IMR-90 (cell line): Measurements from ENCODE around the gene RAB11B. TPM values are rescaled to one million over a fixed set of nuclear protein-coding genes. Genes with fewer than 3 reads are reported as not detected.

Experiments used
- ATAC-seq: fragments of 200-7000 bp; cut with Tn5 transposase; 2 replicates; pipeline ENCODE4 v1.9.1; 2020; ENCODE audit warnings: low read depth, mild to moderate bottlenecking, moderate library complexity
- BruUV-seq: library from RNA; stranded (reverse); fragments of 400-500 nt; replicated peaks from 2 replicates; lab custom pipeline; 2021; lab: Mats Ljungman, UMichigan
- CTCF ChIA-PET: fragments of 300-600 bp; formaldehyde crosslinking; extraction: SDS; loops from one replicate; lab custom pipeline; 2021; ENCODE audit warnings: antibody characterized with exemption; lab: Yijun Ruan, JAX
- POLR2A ChIA-PET: fragments of 300-600 bp; sonication (Branson Sonifier 250); formaldehyde crosslinking; loops from one replicate; lab custom pipeline; 2022; ENCODE audit warnings: antibody characterized with exemption; ENCODE audit not compliant: unreplicated experiment; lab: Charles Lee
- DNase-seq: peaks from one replicate; pipeline ENCODE4 v3.0.0; 2013
- H2AFZ ChIP-seq: replicated peaks from 2 replicates; pipeline ENCODE3; 2013; ENCODE audit warnings: low read length, mild to moderate bottlenecking; ENCODE audit not compliant: poor library complexity
- H2AK5ac ChIP-seq: 2 replicates; pipeline ENCODE4 v1.6.1; 2013; ENCODE audit warnings: low read depth, low read length, inconsistent platforms
- H2AK9ac ChIP-seq: replicated peaks from 2 replicates; pipeline ENCODE3; 2013; ENCODE audit warnings: mild to moderate bottlenecking, low read depth, low read length, moderate library complexity; ENCODE audit not compliant: poor library complexity
- H2BK120ac ChIP-seq: 2 replicates; pipeline ENCODE4 v1.6.1; 2013; ENCODE audit warnings: low read depth, low read length, inconsistent platforms
- H2BK15ac ChIP-seq: 3 replicates; pipeline ENCODE4 v1.6.1; 2013; ENCODE audit warnings: low read depth, low read length, inconsistent platforms
- H2BK20ac ChIP-seq: 2 replicates; pipeline ENCODE4 v1.6.1; 2013; ENCODE audit warnings: low read depth, mild to moderate bottlenecking, inconsistent platforms, low read length, moderate library complexity
- H2BK5ac ChIP-seq: 2 replicates; pipeline ENCODE4 v1.6.1; 2013; ENCODE audit warnings: mild to moderate bottlenecking, low read depth, low read length, inconsistent platforms; ENCODE audit not compliant: poor library complexity, severe bottlenecking
- H3K14ac ChIP-seq: replicated peaks from 2 replicates; pipeline ENCODE4 v1.6.1; 2013; ENCODE audit warnings: low read depth, low read length, inconsistent platforms
- H3K18ac ChIP-seq: 2 replicates; pipeline ENCODE4 v1.6.1; 2013; ENCODE audit warnings: low read depth, low read length, control low read depth
- H3K23ac ChIP-seq: 2 replicates; pipeline ENCODE4 v1.6.1; 2013; ENCODE audit warnings: low read depth, low read length, inconsistent platforms
- H3K27ac ChIP-seq: 2 replicates; pipeline ENCODE4 v1.5.1; 2013; ENCODE audit warnings: mild to moderate bottlenecking, control low read depth, low read length; ENCODE audit not compliant: insufficient read depth
- H3K27me3 ChIP-seq: 2 replicates; pipeline ENCODE4 v1.6.1; 2013; ENCODE audit warnings: low read length; ENCODE audit not compliant: control insufficient read depth, insufficient read depth
- H3K36me3 ChIP-seq: 2 replicates; pipeline ENCODE4 v1.6.1; 2013; ENCODE audit warnings: low read length, mixed read lengths; ENCODE audit not compliant: control insufficient read depth, insufficient read depth
- H3K4ac ChIP-seq: 2 replicates; pipeline ENCODE4 v1.6.1; 2013; ENCODE audit warnings: low read depth, low read length, inconsistent platforms
- H3K4me1 ChIP-seq: 2 replicates; pipeline ENCODE4 v1.6.1; 2013; ENCODE audit warnings: low read length, mixed read lengths; ENCODE audit not compliant: control insufficient read depth, insufficient read depth
- H3K4me2 ChIP-seq: 2 replicates; pipeline ENCODE4 v1.6.1; 2013; ENCODE audit warnings: low read depth, mild to moderate bottlenecking, control low read depth, low read length, moderate library complexity
- H3K4me3 ChIP-seq: 2 replicates; pipeline ENCODE4 v1.5.1; 2013; ENCODE audit warnings: low read depth, mild to moderate bottlenecking, control low read depth, low read length, moderate library complexity; ENCODE audit not compliant: insufficient read depth
- H3K56ac ChIP-seq: 2 replicates; pipeline ENCODE4 v1.6.1; 2013; ENCODE audit warnings: low read length, inconsistent platforms; ENCODE audit not compliant: insufficient read depth; ENCODE audit errors: extremely low read depth
- H3K79me1 ChIP-seq, 2 experiments: 2 replicates each; pipeline ENCODE4 v1.6.1; 2013; ENCODE audit warnings: low read length in 2 of 2, inconsistent platforms in 1 of 2, low read depth in 1 of 2
- H3K9ac ChIP-seq: 2 replicates; pipeline ENCODE4 v1.6.1; 2013; ENCODE audit warnings: low read depth, low read length, control low read depth
- H3K9me1 ChIP-seq: 2 replicates; pipeline ENCODE4 v1.6.1; 2013; ENCODE audit warnings: low read length, inconsistent platforms; ENCODE audit not compliant: insufficient read depth
- H3K9me3 ChIP-seq: 2 replicates; pipeline ENCODE4 v1.6.1; 2013; ENCODE audit warnings: low read length; ENCODE audit not compliant: control insufficient read depth, insufficient read depth
- H4K20me1 ChIP-seq: 2 replicates; pipeline ENCODE4 v1.6.1; 2013; ENCODE audit warnings: low read length, inconsistent platforms; ENCODE audit not compliant: insufficient read depth
- H4K5ac ChIP-seq: 2 replicates; pipeline ENCODE4 v1.6.1; 2013; ENCODE audit warnings: mild to moderate bottlenecking, low read depth, low read length, control low read depth
- H4K8ac ChIP-seq, 2 experiments: 2 replicates each; pipeline ENCODE4 v1.6.1; 2013; ENCODE audit warnings: low read depth in 2 of 2, low read length in 2 of 2, control low read depth in 1 of 2, inconsistent platforms in 1 of 2
- H4K91ac ChIP-seq: 2 replicates; pipeline ENCODE4 v1.6.1; 2013; ENCODE audit warnings: low read depth, low read length, inconsistent platforms; ENCODE audit not compliant: insufficient read depth
- BHLHE40 ChIP-seq: fragments of 150-350 bp; IDR thresholded peaks from 2 replicates; pipeline ENCODE4 v1.6.1; 2016; ENCODE audit warnings: mild to moderate bottlenecking, low read depth, low read length
- CEBPB ChIP-seq: IDR thresholded peaks from 2 replicates; pipeline ENCODE4 v1.6.1; 2012; ENCODE audit warnings: low read depth, low read length, improper control_type of control experiment
- CHD1 ChIP-seq: IDR thresholded peaks from 2 replicates; pipeline ENCODE4 v1.6.1; 2012; ENCODE audit warnings: low read depth, low read length, improper control_type of control experiment
- ELK1 ChIP-seq: fragments of 150-350 bp; IDR thresholded peaks from 2 replicates; pipeline ENCODE4 v1.6.1; 2016; ENCODE audit warnings: low read depth, mild to moderate bottlenecking, low read length, moderate library complexity, borderline replicate concordance
- FOS ChIP-seq: fragments of 150-350 bp; IDR thresholded peaks from 2 replicates; pipeline ENCODE4 v1.6.1; 2016; ENCODE audit warnings: low read depth, low read length
- MAFK ChIP-seq: IDR thresholded peaks from 2 replicates; pipeline ENCODE4 v1.6.1; 2012; ENCODE audit warnings: low read depth, low read length, improper control_type of control experiment
- MAZ ChIP-seq: IDR thresholded peaks from 2 replicates; pipeline ENCODE4 v1.6.1; 2012; ENCODE audit warnings: low read depth, mild to moderate bottlenecking, low read length, improper control_type of control experiment, moderate library complexity, borderline replicate concordance
- MXI1 ChIP-seq: IDR thresholded peaks from 2 replicates; pipeline ENCODE4 v1.6.1; 2012; ENCODE audit warnings: low read depth, mild to moderate bottlenecking, low read length, moderate library complexity, borderline replicate concordance
- NFE2L2 ChIP-seq: fragments of 150-350 bp; IDR thresholded peaks from 2 replicates; pipeline ENCODE4 v1.6.1; 2016; ENCODE audit warnings: low read depth, mild to moderate bottlenecking, low read length
- POLR2A ChIP-seq: IDR thresholded peaks from 2 replicates; pipeline ENCODE4 v1.6.1; 2012; ENCODE audit warnings: mild to moderate bottlenecking, low read depth, low read length
- RAD21 ChIP-seq: IDR thresholded peaks from 2 replicates; pipeline ENCODE4 v1.6.1; 2012; ENCODE audit warnings: low read length, improper control_type of control experiment
- RCOR1 ChIP-seq: IDR thresholded peaks from 2 replicates; pipeline ENCODE4 v1.6.1; 2012; ENCODE audit warnings: mild to moderate bottlenecking, low read length, improper control_type of control experiment; ENCODE audit not compliant: insufficient replicate concordance
- RFX5 ChIP-seq: IDR thresholded peaks from 2 replicates; pipeline ENCODE4 v1.8.0; 2012; ENCODE audit warnings: low read depth, mild to moderate bottlenecking, low read length, moderate library complexity
- SMC3 ChIP-seq: fragments of 150-350 bp; IDR thresholded peaks from 2 replicates; pipeline ENCODE4 v1.6.1; 2016; ENCODE audit warnings: low read depth, mild to moderate bottlenecking, antibody characterized with exemption, low read length, moderate library complexity
- USF2 ChIP-seq: fragments of 150-350 bp; IDR thresholded peaks from 2 replicates; pipeline ENCODE4 v1.6.1; 2017; ENCODE audit warnings: mild to moderate bottlenecking, antibody characterized with exemption, low read length, low read depth
- whole genome bisulfite sequencing, 2 experiments: methylation state at CpG; one replicate each; pipeline versions ENCODE4 v1.1.5 to v1.1.7; 2013; ENCODE audit warnings: missing lambda C conversion rate in 2 of 2; ENCODE audit not compliant: insufficient read length in 1 of 2; ENCODE audit errors: extremely low coverage in 2 of 2; 5-methylcytosine and 5-hydroxymethylcytosine counted together
- dilution Hi-C: fragments of 300-500 bp; cut with HindIII; formaldehyde crosslinking; loops from one replicate; pipeline ENCODE4 v1.14.3; 2018; ENCODE audit warnings: low sequenced_read_pairs; ENCODE audit not compliant: unreplicated experiment
- in situ Hi-C: fragments of 300-500 bp; cut with MboI; formaldehyde crosslinking; loops from 3 replicates; pipeline ENCODE4 v1.14.3; 2019; ENCODE audit warnings: low sequenced_read_pairs, inconsistent platforms, mixed read lengths
- intact Hi-C: fragments of 100-400 bp; cut with micrococcal nuclease; formaldehyde crosslinking; loops from 2 replicates; pipeline ENCODE4 v1.10.0; 2022
- polyA plus RNA-seq, 3 experiments: library from polyadenylated mRNA; depleted of rRNA; stranded (reverse); fragments of >200 nt; gene quantifications; 2 replicates each; pipeline ENCODE4 v1.2.3, GENCODE V29; 2012; ENCODE audit warnings: low replicate concordance in 1 of 3
- total RNA-seq: library from RNA; depleted of rRNA; stranded (reverse); fragments of >200 nt; gene quantifications from 2 replicates; pipeline ENCODE4 v1.2.3, GENCODE V29; 2012

Gene RAB11B
- total and polyA plus RNA-seq, 2 of the 4 experiments (the other 2 are of a cell fraction), result 8.2 to 117 TPM

GRCh38 chr19:8396563-8397203 lies 6.5 kb downstream of the RAB11B start:
- Histone ChIP-seq H3K14ac (no peak overlapping the region), H3K79me1 (peaks cover 40 to 78% of the 10 kb centered on the region in 2 experiments), H3K4me3 (no peak overlapping the region), H3K4me2 (no peak overlapping the region), H4K20me1 (peaks cover 79% of the 10 kb centered on the region), H4K91ac (no peak overlapping the region), H4K5ac (no peak overlapping the region), H3K36me3 (peaks cover 10% of the 10 kb centered on the region; the same call in 1 of the 2 replicates), H2BK5ac (no peak overlapping the region), H2AK9ac (peak overlapping the region; percentile 85), H3K4me1 (peaks cover 11% of the 10 kb centered on the region), H3K23ac (no peak overlapping the region), H2BK120ac (peak overlapping the region; percentile 80; the same call in 1 of the 2 replicates), H2AK5ac (peak overlapping the region; percentile 90), H2BK15ac (no peak overlapping the region), H3K9me3 (no peaks in the 10 kb centered on the region), H3K4ac (peak overlapping the region; percentile 51; the same call in 1 of the 2 replicates), H2BK20ac (no peak overlapping the region; the same call in 1 of the 2 replicates), H3K9me1 (peaks cover 27% of the 10 kb centered on the region), H3K9ac (no peak overlapping the region), H4K8ac (peak overlapping the region in 1 of 2 experiments; percentile 9; a peak in 1 of 4 replicates), H3K18ac (no peak overlapping the region), H3K56ac (no peak overlapping the region), H2AFZ (peak overlapping the region; percentile 41), H3K27me3 (no peaks in the 10 kb centered on the region), H3K27ac (no peak overlapping the region)
- POLR2A ChIA-PET, result no interaction called here
- in situ Hi-C loops, result loop anchor here (5.0 kb wide), 1 partner anchor 39 kb away; no protein-coding TSS in a partner anchor
- 85% methylated on average over 7 of the region's 22 CpGs; no CpG with 5 or more reads in 1 of the 2 experiments for WGBS, 2 experiments
- no TSS peak for BruUV-seq
- intact Hi-C loops, result loop anchor here (1.0 kb wide), 1 partner anchor 42 kb away; no protein-coding TSS in a partner anchor
- ATAC-seq, result peak; percentile 74
- peak; percentile 39 for DNase-seq
- dilution Hi-C loops, result no loop called here
- CTCF ChIA-PET, result no interaction called here
- TF ChIP-seq RCOR1 (no peak), CHD1 (no peak), FOS (no peak), BHLHE40 (no peak), RFX5 (no peak), MAFK (no peak), POLR2A (no peak), MXI1 (no peak), MAZ (peak; percentile 93), SMC3 (peak; percentile 82), CEBPB (no peak), RAD21 (peak; percentile 73), USF2 (no peak), ELK1 (no peak), NFE2L2 (no peak)
